ENCODE data around the gene PRR22. TPM values are rescaled to one million over a fixed set of nuclear protein-coding genes. Genes with fewer than 3 reads are reported as not detected.

Gene PRR22
- total RNA-seq, 1 donor, result 0.09 TPM

GRCh38 chr19:5814123-5814851, 29.7 kb upstream of the PRR22 start:
- H3K4me3 ChIP-seq (ENCODE audit: low read depth, low read length), result no peak overlapping the region
- no peak for TF ChIP-seq CTCF (IDR thresholded peaks at IDR 0.05; ENCODE audit: insufficient read depth, low read length)
- DNase-seq (ENCODE audit: low read depth), result no peak

- no peak for DNase-seq (ENCODE audit: low read depth)
- no peak overlapping the region for H3K4me3 ChIP-seq (ENCODE audit: low read depth, low read length)
- TF ChIP-seq CTCF (IDR thresholded peaks at IDR 0.05; ENCODE audit: insufficient read depth, low read length), result no peak
Measured at GRCh38 chr19:5811117-5811516, 26.6 kb upstream of the PRR22 start.

GRCh38 chr19:5809469-5809868, 24.9 kb upstream of the PRR22 start:
- TF ChIP-seq CTCF (IDR thresholded peaks at IDR 0.05; ENCODE audit: insufficient read depth, low read length), result no peak
- DNase-seq (ENCODE audit: low read depth), result no peak
- no peak overlapping the region for H3K4me3 ChIP-seq (ENCODE audit: low read depth, low read length)

- no peak overlapping the region for H3K4me3 ChIP-seq (ENCODE audit: low read depth, low read length)
- no peak for DNase-seq (ENCODE audit: low read depth)
- no peak for TF ChIP-seq CTCF (IDR thresholded peaks at IDR 0.05; ENCODE audit: insufficient read depth, low read length)
Measured at GRCh38 chr19:5809053-5809452, 24.5 kb upstream of the PRR22 start.

- H3K4me3 ChIP-seq (ENCODE audit: low read depth, low read length), result no peak overlapping the region
- no peak for DNase-seq (ENCODE audit: low read depth)
- TF ChIP-seq CTCF (IDR thresholded peaks at IDR 0.05; ENCODE audit: insufficient read depth, low read length), result no peak
Measured at GRCh38 chr19:5808120-5808816, 23.7 kb upstream of the PRR22 start.

- DNase-seq (ENCODE audit: low read depth), result no peak
- no peak for TF ChIP-seq CTCF (IDR thresholded peaks at IDR 0.05; ENCODE audit: insufficient read depth, low read length)
- no peak overlapping the region for H3K4me3 ChIP-seq (ENCODE audit: low read depth, low read length)
Measured at GRCh38 chr19:5806905-5807304, 22.4 kb upstream of the PRR22 start.
